GM18498 (cell line): Measurements from ENCODE around the gene ITGB8.

Source experiments
- ATAC-seq: cut with Tn5 transposase; IDR thresholded peaks from one replicate; pipeline ENCODE4 v1.9.1; 2021; ENCODE audit warnings: mild to moderate bottlenecking, moderate library complexity; ENCODE audit not compliant: unreplicated experiment

The ITGB8 gene

DNA sequence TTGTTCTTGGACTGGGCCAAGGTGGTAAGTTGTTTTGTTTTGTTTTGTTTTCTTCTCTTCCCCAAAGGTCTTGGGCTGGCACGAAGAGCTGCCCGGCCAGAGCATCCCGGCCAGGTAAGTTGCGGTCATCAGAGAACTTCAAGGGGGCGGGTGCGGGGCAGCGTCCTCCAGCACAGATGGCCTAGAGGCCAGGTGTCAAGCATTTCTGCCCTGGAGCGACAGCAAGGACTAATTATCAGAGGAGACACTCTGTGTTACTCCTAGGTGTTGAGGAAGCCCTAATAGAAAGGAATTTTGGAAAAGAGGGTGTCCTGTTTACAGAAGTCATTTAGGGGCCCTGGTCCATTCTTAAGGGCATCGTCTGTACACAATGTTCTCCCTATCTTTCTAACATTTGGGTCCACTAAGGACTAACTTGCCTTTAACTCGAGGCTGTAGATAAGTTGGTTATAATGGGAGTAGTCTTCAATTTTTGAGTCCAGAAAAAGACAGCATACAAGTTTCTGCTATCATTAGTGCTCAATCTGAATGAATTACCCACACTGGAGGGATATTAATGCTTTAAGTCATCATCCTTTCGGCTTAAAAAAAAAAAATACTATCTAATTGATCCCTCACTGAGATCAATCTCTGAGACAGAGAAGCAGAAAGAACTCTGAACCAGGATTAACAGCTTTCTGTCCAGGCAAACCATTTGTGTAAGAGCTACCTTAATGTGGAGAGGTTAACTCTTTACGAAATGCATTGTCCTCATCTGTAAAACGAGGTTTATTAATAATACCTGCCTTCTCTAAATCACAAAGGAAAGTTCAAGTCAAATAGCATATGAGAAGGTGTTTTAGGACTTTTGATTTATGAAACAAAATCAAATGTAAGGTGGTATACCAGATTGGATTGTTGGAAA lies 1.5 kb downstream of the ITGB8 start:
- no peak for ATAC-seq

DNA sequence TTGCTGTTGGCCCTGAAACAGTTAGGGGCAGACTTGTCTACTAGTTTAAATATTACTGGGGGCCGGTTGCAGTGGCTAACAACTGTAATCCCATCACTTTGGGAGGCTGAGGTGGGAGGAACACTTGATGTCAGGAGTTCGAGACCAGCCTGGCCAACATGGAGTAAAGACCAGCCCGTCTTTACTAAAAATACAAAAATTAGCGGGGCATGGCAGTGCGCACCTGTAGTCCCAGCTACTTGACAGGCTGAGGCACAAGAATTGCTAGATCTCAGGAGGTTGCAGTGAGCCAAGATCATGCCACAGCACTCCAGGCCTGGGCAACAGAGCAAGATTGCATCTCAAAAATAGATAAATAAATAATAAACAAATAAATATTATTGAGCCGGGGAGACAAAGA lies 7.6 kb downstream of the ITGB8 start:
- no peak for ATAC-seq

DNA sequence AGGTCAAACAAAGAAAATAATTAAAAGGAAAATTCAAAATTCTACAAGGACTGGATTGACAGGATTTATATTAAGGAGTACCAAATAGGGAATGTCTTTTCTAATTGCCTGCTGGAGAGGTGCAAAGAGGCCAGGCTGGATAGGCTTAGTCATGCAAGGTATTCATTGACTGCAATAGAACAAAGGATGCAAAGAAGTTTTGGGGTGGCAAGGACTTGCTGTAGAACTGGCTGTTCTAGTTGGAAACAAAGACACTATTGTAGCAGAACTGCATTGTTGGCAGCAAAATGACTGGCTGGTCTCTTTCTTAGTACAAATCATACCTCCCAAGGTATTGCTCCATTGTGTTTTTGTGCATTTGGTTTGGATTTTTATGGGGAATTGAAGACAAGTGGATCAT lies 10.1 kb downstream of the ITGB8 start:
- ATAC-seq, result no peak

DNA sequence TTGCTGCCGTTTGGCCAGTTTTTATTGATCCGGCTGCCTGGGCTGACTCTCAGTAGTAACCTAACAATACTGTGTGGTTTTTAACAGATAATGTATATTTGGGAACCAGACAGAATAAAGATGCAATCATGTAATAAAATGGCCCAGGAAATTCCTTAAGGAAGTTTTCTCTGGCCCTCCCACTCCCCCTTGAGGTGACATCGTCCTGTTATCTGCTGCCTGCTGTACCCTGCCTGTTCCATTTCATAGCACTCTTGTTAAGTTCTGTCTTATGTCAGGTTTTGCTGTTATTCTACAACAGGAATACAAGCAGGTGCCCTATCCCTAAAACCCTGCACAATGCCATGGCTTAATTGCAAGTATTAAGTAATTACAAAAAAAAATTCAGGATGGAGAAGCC lies 12.5 kb downstream of the ITGB8 start:
- no peak for ATAC-seq

DNA sequence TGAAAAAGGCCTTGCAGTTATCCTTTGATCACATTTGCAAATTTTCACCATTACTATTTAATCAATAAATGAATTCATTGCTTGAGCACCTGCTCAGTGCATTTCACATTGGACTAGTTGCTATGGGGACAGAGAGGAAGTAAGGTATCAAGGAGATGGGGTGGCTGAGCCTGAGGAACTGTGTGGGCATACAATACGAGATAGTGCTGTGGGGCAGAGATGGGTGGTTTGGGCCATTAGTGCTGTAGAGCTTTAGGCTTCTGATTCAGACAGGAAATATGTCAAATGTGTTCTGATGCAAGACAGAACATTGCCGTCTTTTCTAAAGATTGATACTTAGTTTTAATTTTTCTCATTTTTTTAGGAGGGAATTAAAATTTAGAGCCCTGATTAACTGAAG lies 13.2 kb downstream of the ITGB8 start:
- no peak for ATAC-seq

DNA sequence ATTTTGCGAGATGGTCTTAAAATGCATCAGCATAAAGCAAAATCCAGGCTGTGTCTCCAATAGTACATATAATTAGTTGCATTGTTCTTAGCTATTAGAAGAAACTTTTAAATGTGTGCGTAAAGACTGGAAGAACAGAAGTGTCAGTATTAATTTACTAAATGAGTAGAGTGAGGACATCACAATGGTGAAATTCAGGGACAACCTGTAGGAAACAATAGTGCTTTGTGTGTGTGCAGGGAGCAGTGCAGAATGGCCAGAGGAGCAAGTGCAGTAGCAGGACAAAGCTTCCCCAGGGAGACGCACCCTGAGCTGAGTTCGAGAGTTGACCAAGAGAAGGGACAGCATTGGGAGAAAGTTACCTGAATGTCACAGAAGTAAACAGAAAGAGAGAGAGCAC lies 13.7 kb downstream of the ITGB8 start:
- ATAC-seq, result no peak

DNA sequence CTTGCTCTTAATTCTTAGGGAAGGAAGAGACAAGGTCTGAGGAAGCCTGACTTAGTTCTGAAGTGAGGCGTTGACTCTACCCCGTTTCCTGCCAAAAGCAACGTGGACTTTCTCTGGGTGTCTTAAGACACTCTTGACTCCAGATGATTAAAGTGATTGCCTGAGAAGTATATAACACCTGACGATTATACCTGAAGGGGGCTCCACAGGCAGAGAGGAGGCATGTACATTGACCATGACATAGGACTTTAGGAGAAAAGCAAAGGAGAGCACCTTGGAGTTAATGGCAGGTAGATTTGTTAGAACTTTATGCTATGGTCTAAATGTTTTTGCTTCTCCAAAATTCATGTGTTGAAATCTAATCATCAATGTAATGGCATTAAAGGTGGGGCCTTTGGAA lies 15.9 kb downstream of the ITGB8 start:
- no peak for ATAC-seq

DNA sequence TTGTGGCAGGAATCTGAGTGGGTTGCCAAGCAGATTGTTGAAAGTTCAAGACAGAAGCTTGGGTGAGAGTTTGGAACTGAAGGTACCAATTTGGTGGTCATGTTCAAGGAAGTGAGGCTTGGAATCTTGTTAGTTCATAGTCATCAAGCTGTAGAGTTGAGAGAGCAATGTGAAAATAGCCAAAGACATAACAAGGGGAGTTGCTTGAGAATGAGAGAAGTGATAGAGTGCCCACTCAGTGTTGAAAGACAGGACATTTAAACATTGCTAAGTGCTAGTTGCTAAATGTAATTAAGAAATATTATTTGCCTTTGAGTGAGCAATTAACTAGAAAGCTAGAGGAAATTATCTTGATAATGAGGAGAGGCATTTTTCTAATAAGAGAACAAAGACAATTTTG lies 17.0 kb downstream of the ITGB8 start:
- no peak for ATAC-seq

DNA sequence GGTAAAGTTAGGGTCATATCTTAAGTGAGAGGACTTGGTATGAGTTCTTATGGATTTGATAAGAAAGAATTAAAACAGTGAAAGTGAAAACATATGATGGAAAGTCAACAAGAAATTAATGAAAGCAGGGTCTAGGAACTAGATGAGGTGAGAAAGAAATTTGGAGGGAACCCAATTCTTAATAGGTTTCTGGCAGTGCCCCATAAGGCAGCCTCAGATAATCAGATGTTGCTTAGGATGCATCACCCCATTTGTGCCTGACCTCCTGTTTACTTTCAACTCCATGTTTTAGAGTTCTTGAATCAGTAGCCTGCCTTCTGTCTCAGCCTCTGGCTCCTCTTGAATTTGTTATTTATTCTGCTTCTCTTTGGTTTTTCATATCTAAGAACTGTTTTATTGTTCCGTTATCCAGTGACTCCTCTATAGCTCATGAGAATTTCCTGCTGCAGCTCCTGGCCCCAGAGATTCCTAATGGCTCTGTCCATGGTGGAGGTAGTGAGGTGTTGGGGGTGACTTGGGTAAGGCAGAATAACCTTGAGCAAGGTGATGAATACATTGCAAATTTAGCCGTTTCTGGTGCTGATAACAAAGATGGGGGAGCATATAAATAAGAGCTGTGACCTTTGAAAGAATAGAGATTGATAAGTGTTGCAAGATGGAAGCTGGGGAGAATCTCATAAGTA lies 17.6 kb downstream of the ITGB8 start:
- no peak for ATAC-seq

DNA sequence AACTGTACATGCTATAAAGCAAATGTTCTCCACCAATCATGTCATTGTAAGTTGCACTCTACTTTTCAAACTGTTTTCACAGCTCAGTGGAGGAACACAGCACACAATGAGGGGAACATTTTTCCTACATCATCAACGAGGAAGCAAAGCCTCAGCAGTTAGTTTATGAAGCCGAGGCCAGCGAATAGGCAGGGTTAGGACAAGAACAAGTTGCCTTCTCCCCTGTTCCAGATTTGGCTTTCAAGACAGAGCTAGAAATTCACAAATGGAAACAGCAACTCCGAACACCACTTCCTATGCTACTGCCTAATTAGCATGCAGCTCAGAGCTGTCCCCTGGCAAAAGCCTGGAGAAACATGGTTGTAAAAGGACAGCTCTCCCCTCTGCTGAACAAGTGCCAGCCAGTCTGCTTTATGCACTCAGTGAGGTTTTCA lies 19.8 kb downstream of the ITGB8 start:
- no peak for ATAC-seq

DNA sequence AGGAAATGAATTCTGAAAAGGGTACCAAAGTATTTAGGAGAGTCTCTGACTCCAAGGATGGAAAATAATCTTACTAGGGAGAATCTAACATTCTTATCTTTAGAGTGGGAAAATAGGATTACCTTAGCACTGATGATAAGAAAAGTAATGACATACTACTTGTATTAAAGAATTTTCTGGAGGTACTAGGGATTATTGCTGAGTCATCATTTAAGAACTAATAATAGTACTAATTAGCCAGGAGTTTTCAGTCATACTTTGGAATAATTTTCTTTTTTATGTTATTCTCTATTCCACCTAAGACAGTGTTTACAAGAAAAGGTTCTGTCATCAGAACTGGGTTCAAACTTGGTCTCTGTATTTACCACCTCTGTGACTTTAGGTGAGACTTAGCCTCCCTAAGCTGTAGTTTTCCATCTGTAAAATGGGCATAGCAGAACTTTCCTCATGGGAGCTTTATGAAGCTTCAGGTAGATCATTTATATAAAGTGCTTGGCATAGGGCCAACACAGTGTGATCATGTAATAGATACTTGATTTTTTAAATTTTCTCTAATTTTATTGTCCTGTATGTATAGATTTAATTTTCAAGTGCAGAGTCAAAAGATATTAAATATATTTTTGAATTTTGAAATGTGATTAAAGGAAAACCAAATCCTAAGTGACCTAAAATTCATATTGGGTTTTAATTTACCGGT lies 20.4 kb downstream of the ITGB8 start:
- no peak for ATAC-seq

DNA sequence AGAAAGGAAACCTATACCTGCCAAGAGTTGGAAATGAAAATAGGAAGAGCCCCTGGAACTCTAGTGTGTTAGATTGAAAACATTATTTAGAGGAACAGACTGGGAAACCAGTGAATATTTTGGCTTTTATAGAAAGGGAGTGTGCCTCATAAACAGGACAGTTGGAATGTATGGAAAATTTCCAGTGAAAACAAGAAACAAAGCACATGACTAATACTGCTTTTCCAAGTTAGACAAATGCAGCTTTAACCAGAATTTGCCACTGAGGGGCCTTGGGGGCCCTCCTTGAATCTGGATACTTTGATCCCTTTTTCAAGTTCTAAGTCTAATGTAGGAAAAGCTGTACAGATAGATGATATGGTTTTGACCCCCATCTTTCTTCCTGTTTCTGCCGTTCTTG lies 21.2 kb downstream of the ITGB8 start:
- ATAC-seq, result no peak

DNA sequence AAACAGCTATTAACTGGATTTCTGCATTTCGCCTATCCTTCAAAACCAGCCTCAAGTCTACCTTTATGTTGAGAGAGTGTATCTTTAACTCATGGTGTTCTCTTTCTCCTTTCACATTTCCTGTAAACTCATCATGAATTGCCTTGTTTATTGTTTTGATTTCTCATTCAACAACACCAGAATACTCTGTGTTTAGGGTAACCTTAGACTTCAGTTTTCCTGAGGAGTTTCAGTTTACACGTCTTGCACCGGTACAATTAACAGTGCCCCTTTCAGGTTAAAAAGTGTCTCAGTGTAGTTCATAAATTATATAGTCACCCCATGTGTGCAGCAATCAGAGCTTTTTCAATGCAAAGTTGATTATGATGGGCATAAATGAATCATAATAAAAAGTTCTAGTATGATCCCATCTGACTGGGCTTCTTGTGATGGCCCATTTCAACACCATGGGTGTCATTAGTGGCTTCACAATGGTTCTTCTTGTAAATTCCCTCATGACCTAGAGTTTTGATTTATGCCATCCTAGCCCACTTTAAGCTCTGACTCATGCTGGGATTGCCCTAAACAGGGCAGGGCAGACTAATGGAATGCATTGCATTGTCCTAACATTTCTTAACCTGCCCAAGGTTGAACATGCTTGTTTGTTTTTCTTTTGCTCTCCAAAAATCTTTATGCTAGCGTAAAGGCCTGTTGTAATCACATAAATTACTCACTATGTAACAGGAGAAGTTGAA lies 22.0 kb downstream of the ITGB8 start:
- ATAC-seq, result no peak

DNA sequence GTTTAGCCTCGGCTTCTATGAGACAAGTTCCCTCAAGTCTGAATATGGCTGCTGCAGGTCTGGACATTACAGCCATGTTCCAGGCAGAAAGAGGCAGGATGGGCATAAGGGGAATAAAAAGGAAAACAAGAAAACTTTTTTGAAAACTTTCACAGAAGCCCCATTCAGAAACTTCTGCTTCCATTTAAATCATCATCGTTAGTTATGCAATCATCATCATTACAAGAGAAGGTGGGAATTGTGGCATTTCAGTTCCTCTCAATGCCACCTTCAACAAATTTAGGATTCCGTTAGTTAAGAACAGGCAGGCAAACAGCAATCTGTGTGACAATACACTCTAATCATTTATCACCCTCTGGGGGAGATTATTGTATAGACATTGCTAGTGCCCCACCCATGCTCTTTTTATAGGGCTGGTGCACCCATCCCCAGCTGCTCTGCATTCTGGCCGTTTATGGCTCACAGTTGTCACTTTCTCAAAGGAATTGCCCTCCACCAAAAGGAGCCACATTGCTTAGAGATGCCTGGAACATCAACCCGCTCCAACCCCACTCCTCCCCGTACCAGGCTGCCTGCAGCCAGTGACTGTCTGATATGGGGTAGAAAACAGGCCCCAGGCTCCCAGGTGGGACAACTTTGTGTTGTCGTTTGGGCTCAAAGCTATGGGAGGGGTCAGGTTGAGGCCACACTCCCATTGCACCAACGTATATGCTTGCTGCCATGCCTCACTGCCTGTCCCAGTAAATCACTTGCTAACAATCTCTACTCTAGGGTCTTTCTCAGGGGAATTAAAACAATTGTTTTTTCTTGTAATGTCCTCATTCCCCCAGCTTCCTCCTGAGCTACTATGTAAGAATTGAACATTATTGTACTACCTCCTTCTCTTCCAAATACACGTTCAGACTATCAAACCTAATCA lies 24.2 kb downstream of the ITGB8 start:
- ATAC-seq, result no peak

DNA sequence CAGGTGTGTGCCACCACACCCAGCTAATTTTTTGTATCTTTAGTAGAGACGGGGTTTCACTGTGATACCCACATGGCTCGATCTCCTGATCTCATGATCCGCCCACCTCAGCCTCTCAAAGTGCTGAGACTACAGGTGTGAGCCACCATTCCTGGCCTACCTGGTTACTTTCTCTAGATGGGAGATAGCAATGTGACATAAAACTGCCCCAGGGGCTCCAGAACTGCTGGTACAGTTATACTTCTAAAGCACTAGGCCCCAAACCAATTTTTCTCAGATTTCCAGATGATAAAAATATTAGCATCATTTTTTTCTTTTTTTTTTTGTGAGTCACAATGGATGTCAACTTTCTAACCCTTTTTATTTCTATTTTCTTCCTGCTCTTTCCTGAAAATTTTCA lies 27.4 kb downstream of the ITGB8 start:
- no peak for ATAC-seq

DNA sequence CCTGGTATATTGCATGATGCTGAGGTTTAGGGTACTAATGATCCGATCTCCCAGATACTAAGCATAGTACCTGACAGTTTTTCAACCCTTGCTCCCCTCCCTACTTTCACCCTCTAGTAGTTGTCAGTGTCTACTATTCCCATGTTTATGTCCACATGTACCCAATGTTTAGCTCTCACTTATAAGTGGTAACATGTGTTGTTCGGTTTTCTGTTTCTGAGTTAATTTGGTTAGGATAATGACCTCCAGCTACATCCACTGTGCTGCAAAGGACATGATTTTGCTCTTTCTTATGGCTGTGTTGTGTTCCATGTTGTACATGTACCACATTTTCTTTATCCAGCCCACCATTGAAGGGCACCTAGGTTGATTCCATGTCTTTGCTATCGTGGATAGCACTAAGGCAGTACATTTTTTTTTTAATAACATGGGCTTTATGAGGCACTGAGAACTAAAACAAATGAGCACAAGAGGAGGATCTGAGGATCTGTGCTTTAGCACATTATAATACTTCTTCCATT lies 28.1 kb downstream of the ITGB8 start:
- no peak for ATAC-seq

DNA sequence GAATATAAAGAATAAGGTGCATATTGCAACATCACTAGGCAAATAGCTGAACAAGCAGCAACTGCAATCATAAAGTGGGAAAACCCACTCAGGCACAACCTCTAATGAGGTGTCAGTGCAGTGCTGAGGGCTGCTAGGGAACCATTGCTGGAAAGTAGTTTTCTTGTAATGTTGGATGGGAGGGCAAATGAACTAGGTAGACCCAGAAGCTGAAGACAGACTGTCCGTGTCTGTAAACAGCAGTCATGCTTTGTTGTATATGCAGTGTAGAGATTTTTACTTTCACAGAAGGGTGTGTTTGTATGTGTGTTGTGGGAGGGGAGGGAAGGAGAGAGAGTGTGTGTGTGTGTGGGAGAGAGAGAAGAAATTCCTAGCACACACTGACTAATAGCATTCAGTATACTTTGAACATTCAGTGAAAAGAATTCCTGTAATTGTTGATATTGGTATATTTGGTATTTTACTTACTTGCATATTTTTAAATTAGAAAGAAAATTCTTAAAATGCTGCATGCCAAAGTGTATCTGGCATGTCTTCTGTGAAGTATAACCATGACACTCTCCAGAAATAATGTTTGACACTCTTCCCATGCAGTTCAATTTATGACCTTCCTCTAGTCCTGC lies 28.8 kb downstream of the ITGB8 start:
- ATAC-seq, result no peak

DNA sequence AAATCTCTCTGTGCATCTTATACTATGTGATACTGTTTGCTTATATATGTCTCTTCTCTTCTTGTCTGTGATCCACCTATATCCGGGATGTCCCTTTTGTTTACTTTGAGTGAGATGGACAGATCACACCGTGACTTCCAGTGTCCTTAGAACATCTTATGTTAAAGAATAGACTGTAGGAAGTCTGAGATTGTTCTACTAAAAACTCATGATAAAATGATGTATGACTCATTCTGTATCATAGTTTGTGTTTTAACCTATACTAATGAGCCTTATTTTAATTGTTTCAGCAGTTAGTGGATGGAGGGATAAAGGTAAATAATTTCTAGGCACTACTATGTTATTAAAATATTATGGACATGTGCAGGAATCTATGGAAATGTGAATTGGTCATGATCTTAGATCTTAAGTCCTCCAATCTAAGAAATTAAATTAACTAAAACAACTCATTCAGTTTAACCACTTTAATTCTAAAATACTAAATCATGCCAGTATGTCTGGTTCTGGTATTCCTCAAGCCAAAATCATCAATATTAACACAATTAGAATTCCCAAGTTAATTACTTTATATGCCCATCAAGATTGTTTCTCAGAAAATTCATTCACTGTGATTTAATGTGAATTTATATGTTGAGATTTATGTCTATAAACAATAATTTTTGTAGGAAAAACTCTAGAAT lies 32.0 kb downstream of the ITGB8 start:
- no peak for ATAC-seq
